ENCODE data around the gene DECR2. TPM values are rescaled to one million over a fixed set of nuclear protein-coding genes. Genes with fewer than 3 reads are reported as not detected.

DECR2 gene, protein sequence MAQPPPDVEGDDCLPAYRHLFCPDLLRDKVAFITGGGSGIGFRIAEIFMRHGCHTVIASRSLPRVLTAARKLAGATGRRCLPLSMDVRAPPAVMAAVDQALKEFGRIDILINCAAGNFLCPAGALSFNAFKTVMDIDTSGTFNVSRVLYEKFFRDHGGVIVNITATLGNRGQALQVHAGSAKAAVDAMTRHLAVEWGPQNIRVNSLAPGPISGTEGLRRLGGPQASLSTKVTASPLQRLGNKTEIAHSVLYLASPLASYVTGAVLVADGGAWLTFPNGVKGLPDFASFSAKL
- 8.3 TPM for total RNA-seq

DNA sequence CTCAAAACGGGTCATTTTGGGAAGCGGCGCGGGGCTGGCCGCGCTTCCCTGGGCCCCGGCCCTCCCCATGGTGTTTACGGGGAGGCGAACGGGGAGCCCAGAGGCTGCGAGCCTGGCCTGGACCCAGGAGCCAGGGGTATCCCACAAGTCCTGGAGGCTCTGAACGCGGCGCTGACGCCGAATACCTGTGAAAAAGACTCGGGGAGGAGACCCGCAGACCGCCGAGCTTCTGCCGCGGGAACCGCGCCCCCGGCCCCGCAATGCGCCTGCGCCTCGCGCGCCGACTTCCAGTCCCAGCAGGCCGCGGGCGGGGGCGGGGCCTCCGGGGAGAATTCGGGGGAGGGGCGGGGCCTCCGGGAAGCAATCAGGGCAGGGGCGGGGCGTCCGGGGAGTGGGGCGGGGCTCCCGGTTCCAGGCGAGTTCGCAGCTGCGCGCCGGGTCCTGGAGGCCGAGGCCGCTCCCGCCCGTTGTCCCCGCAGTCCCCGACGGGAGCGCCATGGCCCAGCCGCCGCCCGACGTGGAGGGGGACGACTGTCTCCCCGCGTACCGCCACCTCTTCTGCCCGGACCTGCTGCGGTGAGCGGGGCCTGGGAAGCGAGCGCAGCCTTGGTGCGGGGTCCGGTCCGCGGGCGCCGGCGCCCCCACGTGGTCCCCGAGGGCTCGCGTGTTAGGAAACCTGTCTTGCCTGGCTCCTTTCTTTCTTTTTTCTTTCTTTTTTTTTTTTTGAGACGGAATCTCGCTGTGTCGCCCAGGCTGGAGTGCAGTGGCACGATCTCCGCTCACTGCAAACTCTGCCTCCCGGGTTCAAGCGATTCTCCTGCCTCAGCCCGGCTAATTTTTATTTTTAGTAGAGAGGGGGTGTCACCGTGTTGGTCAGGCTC, at the start of gene DECR2:
TSS of gene DECR2 (plus strand) at position 418 of the 881 bp plus-strand sequence. CDS start at position 497, 79 bp downstream.

DNA sequence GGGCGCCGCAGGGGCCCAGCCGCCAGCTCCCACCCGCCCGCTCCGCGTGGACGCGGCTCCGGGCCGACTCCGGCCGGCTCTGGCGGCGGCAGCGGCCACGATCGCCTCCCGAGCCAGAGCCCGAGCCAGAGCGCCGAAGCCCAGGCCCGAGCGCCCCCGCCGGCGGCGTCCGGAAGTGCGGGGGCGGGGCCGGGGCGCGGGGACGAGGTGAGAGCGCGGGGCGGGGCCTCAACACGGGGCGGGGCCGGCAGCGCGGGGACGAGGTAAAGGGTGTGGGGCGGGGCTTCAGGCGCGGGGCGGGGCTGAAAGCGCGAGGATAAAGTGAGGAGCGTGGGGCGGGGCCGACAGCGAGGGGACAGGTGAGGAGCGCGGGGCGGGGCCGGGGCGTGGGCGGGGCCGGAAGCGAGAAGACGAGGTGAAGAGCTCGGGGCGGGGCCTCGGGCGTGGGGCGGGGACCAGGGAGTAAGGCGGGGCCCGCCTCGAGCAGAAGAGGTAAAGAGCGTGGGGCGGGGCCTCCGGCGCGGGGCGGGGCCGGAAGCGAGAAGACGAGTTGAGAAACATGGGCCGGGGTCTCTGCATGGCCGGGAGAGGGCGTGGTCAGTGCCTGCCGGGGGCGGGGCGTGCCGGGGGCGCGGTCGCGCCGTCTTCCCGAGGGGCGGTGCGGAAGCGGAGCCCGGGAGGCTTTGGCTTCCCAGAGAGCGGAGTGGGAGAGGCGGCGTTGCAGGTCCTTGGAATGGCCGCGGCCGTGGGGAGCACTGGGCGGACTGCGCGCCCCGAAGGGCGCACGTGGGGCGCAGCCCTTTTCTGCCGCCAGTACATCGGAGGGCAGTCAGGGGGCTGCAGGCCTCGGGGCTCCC, 48.9 kb upstream of the DECR2 start, which contains the start of gene AXIN1:
TSS of gene AXIN1 (minus strand) at position 177 of the 857 bp plus-strand sequence. CDS start 5,698 bp downstream, outside the sequence.

DNA sequence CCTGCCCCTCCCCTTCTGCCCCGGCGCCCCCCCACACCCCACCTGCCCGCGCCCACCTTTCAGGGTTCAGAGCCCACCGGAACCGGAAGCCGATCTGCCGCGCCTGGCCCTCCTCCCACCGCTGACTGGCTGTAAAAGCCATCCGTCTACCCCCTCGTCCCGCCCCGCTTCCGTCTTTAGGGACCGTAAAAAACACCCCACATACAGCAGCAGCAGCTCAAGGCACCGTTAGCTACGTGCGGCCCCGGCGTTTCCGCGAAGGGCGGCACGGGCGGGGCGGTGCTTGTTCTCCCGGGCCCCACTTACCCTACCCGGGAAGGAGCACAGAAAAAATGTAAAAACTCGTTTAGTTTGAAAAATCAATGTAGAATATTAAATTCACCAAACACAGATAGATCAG, 31.2 kb upstream of the DECR2 start, which contains the start of gene MRPL28:
TSS of gene MRPL28 (minus strand) at position 96 of the 400 bp plus-strand sequence. CDS start 320 bp downstream, outside the sequence.

DNA sequence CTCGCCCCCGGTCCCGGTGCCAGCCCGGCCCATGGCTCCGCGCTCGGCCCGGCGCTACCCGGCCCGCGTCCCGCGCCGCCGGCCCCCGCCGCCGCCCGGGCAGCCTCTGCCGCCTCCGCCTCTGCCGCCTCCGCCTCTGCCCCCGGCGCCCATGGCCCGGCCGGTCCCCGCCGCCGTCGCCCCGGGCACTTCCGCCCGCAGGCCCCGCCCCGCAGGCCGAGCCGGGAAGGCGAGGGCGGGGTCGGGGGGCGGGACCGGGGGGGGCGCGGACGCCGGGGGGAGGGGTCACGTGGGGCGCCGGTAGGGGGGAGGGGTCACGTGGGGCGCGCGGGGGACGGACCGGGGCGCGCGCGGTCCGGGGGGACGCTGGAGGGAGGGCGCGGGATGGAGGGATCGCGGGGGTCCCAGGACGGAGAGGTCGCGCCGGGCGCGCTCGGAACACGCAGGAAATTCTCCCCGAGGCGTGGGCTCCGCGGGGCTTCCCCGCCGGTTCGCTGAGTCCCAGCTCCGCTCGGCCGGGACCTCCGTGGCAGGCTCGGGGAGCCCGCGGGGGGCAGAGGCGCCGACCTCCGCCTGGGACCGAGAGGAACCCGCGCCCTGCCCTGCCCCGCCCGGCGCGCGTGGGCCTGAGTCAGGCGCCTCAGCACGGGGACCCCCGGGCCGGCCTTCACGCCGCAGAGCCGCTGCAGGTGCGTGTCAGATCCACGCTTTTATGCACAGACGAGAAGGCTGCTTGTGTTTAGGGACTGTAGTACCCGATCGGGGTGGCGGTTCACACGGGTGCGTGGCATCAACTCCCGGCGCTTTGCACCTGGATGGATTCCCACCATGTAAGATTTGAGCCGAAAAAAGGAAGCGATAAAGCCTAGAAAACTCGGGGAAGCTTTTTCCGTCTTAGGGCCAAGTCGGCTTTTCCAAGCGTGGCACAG, 19.6 kb upstream of the DECR2 start, which contains the start of gene PGAP6:
TSS of gene PGAP6 (minus strand) at position 190 of the 929 bp plus-strand sequence. CDS start at position 33, 157 bp downstream.

DNA sequence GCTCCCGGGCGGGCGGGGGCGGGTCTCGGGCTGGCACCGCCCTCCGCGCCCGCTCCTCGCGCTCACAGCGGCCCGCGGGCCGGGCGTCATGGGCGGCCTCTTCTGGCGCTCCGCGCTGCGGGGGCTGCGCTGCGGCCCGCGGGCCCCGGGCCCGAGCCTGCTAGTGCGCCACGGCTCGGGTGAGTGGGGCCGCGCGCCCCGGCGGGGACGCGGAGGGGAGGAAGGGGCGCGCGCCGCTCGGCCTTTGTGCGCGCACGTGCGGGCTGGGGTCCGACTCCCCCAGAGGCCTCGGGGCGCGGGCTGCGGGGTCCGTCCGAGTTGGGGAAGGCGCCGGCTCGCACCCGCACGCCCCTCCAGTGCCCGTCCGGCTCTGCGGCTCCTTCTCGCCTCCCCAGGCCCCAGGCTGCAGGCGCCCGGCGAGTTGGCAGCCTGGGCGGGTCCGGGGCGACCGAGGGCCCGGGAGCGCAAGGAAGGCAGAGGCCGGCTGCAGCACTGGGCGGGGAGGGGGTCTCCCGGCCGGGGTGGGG, 4.5 kb upstream of the DECR2 start, which contains the start of gene NME4:
TSS of gene NME4 (plus strand) at position 65 of the 527 bp plus-strand sequence. CDS start at position 89, 24 bp downstream.

DNA sequence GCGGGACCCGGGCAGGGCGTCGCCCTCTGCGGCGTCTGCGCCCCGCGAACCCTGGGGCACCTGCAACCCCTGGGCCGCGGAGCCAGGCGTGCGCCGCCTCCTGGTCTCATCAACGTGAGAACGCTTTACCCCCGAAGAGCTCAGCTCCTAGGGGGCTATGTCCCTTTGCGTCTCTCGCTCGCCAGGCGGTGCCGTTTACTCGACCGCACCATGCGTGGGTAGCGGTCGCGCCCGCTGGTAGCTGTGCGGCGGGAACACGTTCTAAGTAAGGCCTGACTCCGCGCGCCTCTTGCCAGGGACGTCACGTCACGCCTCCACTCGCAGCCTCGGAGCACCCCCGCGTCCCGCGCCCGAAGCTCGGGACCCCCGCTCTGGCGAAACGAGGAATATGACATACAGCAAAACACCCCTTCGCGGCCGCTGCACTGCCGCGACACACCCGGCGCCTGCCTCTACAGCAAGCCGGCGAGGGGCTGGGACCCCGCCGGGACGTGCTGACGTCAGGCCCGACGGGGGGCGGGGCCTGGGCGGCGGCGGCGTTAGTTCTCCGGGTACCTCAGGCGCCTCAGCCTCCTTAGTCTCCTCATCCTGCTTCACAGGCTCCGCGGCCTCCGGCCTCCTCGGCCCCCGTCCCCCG, 23.5 kb downstream of the DECR2 start, which contains the start of gene RAB11FIP3:
TSS of gene RAB11FIP3 (plus strand) at position 568 of the 637 bp plus-strand sequence. CDS start 358 bp downstream, outside the sequence.

Small RNA genes lying within 50 kb of the gene (small RNA-seq; reads per million reads assigned to genes)
- not detected for gene RF00019

Other genes with a start within 250 kb of the DECR2 start
- gene HBZ, start 249.2 kb upstream of the DECR2 start, total RNA-seq, result 1.2 TPM
- 31.1 TPM for gene HBM, start 235.9 kb upstream of the DECR2 start, total RNA-seq
- 2,023 TPM for gene HBA2, start 229.0 kb upstream of the DECR2 start, total RNA-seq
- 1,158 TPM for gene HBA1, start 225.2 kb upstream of the DECR2 start, total RNA-seq
- 7.8 TPM for gene HBQ1, start 221.4 kb upstream of the DECR2 start, total RNA-seq
- 82.6 TPM for gene LUC7L, start 172.4 kb upstream of the DECR2 start, total RNA-seq
- gene FAM234A, start 167.1 kb upstream of the DECR2 start, total RNA-seq, result 31.1 TPM
- gene RGS11, start 125.9 kb upstream of the DECR2 start, total RNA-seq, result 10.1 TPM
- gene ARHGDIG, start 121.3 kb upstream of the DECR2 start, total RNA-seq, result 68.7 TPM
- 12.5 TPM for gene PDIA2, start 118.7 kb upstream of the DECR2 start, total RNA-seq
- gene AXIN1, start 49.2 kb upstream of the DECR2 start, total RNA-seq, result 16.1 TPM
- gene MRPL28, start 31.3 kb upstream of the DECR2 start, total RNA-seq, result 62.5 TPM
- gene PGAP6, start 19.9 kb upstream of the DECR2 start, total RNA-seq, result 32.3 TPM
- gene NME4, start 4.7 kb upstream of the DECR2 start, total RNA-seq, result 16.4 TPM
- gene RAB11FIP3, start 23.8 kb downstream of the DECR2 start, total RNA-seq, result 33.4 TPM
- 12.2 TPM for gene CAPN15, start 125.8 kb downstream of the DECR2 start, total RNA-seq
- not detected for gene PRR35, start 158.5 kb downstream of the DECR2 start, total RNA-seq
- 0.69 TPM for gene NHLRC4, start 165.1 kb downstream of the DECR2 start, total RNA-seq
- 28.8 TPM for gene PIGQ, start 168.1 kb downstream of the DECR2 start, total RNA-seq
- 24.2 TPM for gene RAB40C, start 188.2 kb downstream of the DECR2 start, total RNA-seq
- gene WFIKKN1, start 229.1 kb downstream of the DECR2 start, total RNA-seq, result 0.46 TPM
- 30.7 TPM for gene METTL26, start 234.4 kb downstream of the DECR2 start, total RNA-seq
- 13.8 TPM for gene MCRIP2, start 239.9 kb downstream of the DECR2 start, total RNA-seq
- 12.5 TPM for gene WDR90, start 247.5 kb downstream of the DECR2 start, total RNA-seq